ENCODE results near the gene SLX4IP.
"Not testable (repeated sequence)": the region's sequence is repeated elsewhere in the genome, so short reads cannot be mapped to it uniquely, and the experiment has no call there.

SLX4IP gene

DNA sequence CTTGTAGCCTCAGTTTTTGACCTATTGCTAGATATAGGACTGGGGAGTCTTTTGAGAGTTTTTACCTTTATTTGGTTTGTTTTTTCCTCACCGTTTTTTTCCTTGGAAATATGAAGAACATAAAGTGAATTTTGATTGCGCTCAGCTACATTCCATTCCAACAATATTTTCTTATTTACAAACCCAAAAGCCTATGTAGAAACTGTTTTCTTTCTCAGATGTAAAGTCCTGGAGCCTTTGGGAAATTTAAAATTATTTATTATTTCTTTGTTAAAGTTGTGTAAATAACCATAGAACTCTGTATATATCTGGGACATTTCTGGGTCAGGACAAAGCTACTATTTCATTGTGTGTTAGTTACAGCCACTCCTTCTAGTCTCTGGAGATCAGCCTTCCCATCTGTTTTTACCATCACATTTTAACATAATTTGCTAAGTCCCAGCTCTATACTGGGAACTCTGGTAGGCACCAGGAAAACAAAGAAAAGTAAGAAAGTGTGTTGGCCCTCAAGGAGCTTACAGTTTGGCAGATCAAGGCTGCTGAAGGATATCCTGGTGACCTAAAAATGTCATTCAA lies 169.8 kb downstream of the SLX4IP start:
- H3K9ac ChIP-seq (ENCODE audit: low read depth, low read length): peak overlapping the region; percentile 71
- no peaks in the 10 kb centered on the region for H3K9me3 ChIP-seq (replicated peaks; ENCODE audit: low read length)
- no peaks in the 10 kb centered on the region for H3K36me3 ChIP-seq (ENCODE audit: insufficient read depth, low read length)
- H3K4me1 ChIP-seq (ENCODE audit: control insufficient read depth, insufficient read depth, low read length): peaks cover 38% of the 10 kb centered on the region
- H3K27me3 ChIP-seq (ENCODE audit: control insufficient read depth, insufficient read depth, low read length): no peaks in the 10 kb centered on the region
- H3K4me2 ChIP-seq (ENCODE audit: low read length): peak overlapping the region; percentile 82
- H3K4me3 ChIP-seq (ENCODE audit: low read length): peak overlapping the region; percentile 14

DNA sequence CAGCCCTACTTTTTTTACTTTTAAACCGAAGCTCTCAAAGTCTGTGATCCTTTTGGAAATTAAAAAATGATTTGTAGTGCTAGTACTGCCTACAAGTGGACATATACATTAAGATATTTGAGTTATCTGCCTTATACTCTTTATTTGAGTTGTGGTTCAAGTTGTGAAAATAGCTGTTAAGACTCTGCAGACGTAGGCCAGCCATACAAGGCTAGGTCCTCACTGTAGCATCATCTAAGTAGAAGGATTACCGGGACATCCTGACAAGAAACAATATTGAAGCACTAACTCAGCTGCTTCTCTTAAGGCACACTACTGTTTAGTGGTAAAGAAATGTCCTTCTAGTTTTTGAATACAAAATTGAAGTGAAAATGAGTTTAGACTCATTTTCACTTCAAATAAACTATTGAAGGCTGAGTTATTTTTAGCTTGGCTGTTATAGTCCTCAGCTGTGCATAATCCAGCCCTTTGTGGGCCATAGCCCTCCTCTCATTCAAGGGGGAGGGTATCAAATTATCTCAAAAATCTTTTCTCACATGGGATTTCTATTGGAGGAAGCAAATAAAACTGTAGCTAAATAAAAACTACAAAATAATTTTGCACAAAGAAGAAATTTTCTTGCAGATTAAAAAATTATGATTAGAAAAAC lies 170.6 kb downstream of the SLX4IP start:
- Histone ChIP-seq H3K4me3 (ENCODE audit: low read length) (peak overlapping the region; percentile 14), H3K4me2 (ENCODE audit: low read length) (no peak overlapping the region), H3K36me3 (ENCODE audit: insufficient read depth, low read length) (no peaks in the 10 kb centered on the region), H3K27me3 (ENCODE audit: control insufficient read depth, insufficient read depth, low read length) (no peaks in the 10 kb centered on the region), H3K4me1 (ENCODE audit: control insufficient read depth, insufficient read depth, low read length) (peaks cover 45% of the 10 kb centered on the region), H3K9ac (ENCODE audit: low read depth, low read length) (peak overlapping the region; percentile 71), H3K9me3 (replicated peaks; ENCODE audit: low read length) (no peaks in the 10 kb centered on the region)

DNA sequence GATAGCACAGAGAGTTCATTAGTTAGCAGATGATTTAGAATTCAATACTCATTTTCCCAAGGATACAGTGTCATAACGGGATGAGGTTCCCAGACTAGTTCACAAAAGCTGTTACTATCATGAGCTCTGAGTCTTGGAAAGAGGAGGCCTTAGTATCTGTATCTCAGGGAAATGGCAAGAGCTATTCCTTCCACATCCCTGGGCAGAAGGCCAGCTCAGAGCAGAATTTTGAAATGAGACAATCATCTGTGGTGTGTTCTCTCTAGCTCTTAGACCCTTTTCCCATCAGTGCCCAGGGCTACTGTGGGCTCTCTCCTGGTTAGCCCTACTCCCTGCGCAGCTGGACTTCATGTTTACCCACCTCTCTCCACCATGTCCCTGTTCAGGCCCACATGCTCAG lies 174.2 kb downstream of the SLX4IP start:
- Histone ChIP-seq H3K9ac (ENCODE audit: low read depth, low read length) (peak overlapping the region; percentile 73), H3K4me2 (ENCODE audit: low read length) (peak overlapping the region; percentile 79), H3K36me3 (ENCODE audit: insufficient read depth, low read length) (no peaks in the 10 kb centered on the region), H3K4me1 (ENCODE audit: control insufficient read depth, insufficient read depth, low read length) (peaks cover 33% of the 10 kb centered on the region), H3K4me3 (ENCODE audit: low read length) (peak overlapping the region; percentile 51), H3K9me3 (replicated peaks; ENCODE audit: low read length) (no peaks in the 10 kb centered on the region), H3K27me3 (ENCODE audit: control insufficient read depth, insufficient read depth, low read length) (no peaks in the 10 kb centered on the region)

DNA sequence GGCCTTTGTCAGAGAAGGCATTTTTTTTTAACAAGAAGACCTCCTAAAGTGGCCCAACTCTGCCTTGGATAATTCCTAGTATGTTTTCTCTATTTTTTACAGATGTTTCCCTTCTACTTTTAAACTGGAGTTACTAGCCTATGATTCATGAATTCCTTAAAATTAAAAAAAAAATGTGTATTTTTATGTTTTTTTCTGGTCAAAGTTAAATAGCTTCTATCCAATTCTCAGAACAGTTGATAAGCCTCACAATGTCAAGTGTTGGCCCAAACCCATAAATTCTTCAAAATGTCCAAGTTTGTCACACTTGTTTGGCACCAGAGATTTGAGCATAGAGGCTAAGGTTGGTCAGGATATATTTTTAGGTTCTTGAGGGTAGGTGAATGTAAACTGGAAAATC lies 174.7 kb downstream of the SLX4IP start:
- Histone ChIP-seq H3K9ac (ENCODE audit: low read depth, low read length) (peak overlapping the region; percentile 73), H3K36me3 (ENCODE audit: insufficient read depth, low read length) (no peaks in the 10 kb centered on the region), H3K4me3 (ENCODE audit: low read length) (peak overlapping the region; percentile 51), H3K9me3 (replicated peaks; ENCODE audit: low read length) (no peaks in the 10 kb centered on the region), H3K4me1 (ENCODE audit: control insufficient read depth, insufficient read depth, low read length) (peaks cover 30% of the 10 kb centered on the region), H3K27me3 (ENCODE audit: control insufficient read depth, insufficient read depth, low read length) (no peaks in the 10 kb centered on the region), H3K4me2 (ENCODE audit: low read length) (peak overlapping the region; percentile 79)

DNA sequence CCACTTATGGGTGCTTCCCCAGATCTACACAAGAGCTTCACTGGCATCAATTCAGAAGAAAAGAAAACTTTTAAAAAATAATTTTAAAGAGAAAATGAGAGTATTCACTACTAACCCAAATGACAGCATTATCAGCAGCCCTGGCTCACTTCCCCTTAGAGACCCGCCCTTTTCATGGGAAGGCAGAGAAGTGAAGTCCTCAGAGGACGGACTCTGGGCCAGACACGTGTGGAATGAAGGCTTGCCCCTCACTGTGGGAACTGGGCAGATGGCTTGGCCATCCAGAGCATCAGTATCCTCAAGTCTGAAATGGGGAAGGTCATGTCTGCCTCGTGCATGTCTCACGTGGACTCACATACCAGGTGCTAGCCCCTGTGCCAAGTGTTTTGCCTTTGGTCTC lies 175.1 kb downstream of the SLX4IP start:
- Histone ChIP-seq H3K27me3 (ENCODE audit: control insufficient read depth, insufficient read depth, low read length) (no peaks in the 10 kb centered on the region), H3K9me3 (replicated peaks; ENCODE audit: low read length) (no peaks in the 10 kb centered on the region), H3K4me2 (ENCODE audit: low read length) (peak overlapping the region; percentile 79), H3K4me3 (ENCODE audit: low read length) (no peak overlapping the region), H3K4me1 (ENCODE audit: control insufficient read depth, insufficient read depth, low read length) (peaks cover 25% of the 10 kb centered on the region), H3K9ac (ENCODE audit: low read depth, low read length) (peak overlapping the region; percentile 49), H3K36me3 (ENCODE audit: insufficient read depth, low read length) (no peaks in the 10 kb centered on the region)

DNA sequence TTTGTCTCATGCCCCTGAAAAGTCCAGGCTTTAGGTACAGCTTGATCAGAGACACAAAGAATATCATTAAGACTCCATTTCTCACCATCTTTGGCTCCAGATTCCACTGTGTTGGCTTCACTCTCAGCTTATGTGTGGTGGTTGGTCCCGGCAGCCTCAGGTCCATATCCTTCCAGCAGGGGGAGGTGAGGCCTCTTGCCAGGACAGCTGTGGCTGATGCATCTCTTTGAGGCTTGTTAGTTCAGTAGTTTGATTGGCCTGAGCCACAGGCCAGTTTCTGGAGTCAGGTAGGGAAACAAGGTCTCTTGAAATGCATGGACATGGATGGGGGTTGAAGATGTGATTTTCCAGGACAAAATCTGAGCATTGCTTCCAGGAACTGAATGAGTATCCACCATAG lies 176.3 kb downstream of the SLX4IP start:
- no peaks in the 10 kb centered on the region for H3K27me3 ChIP-seq (ENCODE audit: control insufficient read depth, insufficient read depth, low read length)

DNA sequence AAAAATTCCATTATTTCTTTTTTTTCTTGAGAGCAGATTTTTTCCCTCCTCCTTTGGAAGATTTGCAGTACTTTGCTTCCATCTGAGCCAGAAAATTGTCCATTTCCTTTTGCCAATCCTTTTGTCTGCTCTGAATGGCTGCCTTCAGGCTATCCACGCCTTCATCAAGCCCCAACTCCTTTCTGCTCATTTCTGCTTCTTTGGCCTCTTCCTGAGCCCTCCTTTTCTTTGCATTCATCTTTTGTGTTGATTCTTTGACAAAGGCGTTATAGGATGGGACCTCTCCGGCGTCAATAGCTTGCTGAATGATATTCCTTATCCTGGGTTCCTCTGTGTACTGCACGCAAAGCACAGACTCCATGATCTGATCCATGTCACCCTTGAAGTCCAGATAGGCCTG lies 178.3 kb downstream of the SLX4IP start:
- H3K9me3 ChIP-seq (replicated peaks; ENCODE audit: low read length); H3K27me3 ChIP-seq (ENCODE audit: control insufficient read depth, insufficient read depth, low read length); H3K4me3 ChIP-seq (ENCODE audit: low read length); H3K36me3 ChIP-seq (ENCODE audit: insufficient read depth, low read length); H3K9ac ChIP-seq (ENCODE audit: low read depth, low read length); H3K4me2 ChIP-seq (ENCODE audit: low read length): not testable (repeated sequence)
- peaks cover 18% of the 10 kb centered on the region for H3K4me1 ChIP-seq (ENCODE audit: control insufficient read depth, insufficient read depth, low read length)

More for the DNA sequence above, 176.3 kb downstream of the SLX4IP start:
- no peak overlapping the region for H3K4me3 ChIP-seq (ENCODE audit: low read length)
- no peak overlapping the region for H3K9ac ChIP-seq (ENCODE audit: low read depth, low read length)
- H3K9me3 ChIP-seq (replicated peaks; ENCODE audit: low read length): no peaks in the 10 kb centered on the region
- H3K36me3 ChIP-seq (ENCODE audit: insufficient read depth, low read length): no peaks in the 10 kb centered on the region
- no peak overlapping the region for H3K4me2 ChIP-seq (ENCODE audit: low read length)
- H3K4me1 ChIP-seq (ENCODE audit: control insufficient read depth, insufficient read depth, low read length): peaks cover 18% of the 10 kb centered on the region

DNA sequence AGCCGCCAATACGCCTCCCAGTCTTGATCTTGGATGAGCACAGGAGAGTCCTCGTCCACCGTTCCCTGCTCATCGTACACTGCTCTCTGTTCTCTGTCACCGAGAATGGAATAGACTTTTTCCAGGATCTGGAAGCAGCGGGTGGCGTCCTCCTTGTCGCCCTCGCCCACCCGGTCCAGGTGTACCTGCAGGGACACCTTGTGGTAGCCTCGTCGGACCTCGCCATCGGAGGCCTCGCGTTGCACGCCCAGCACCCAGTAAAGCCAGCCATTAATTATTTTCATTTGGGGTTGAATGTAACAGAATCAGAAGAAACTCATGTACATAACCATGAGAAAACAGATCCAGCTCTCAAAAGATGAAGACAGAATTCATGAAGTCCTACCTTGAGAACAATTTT lies 178.8 kb downstream of the SLX4IP start:
- peaks cover 17% of the 10 kb centered on the region for H3K4me1 ChIP-seq (ENCODE audit: control insufficient read depth, insufficient read depth, low read length)
- H3K9me3 ChIP-seq (replicated peaks; ENCODE audit: low read length): no peaks in the 10 kb centered on the region

DNA sequence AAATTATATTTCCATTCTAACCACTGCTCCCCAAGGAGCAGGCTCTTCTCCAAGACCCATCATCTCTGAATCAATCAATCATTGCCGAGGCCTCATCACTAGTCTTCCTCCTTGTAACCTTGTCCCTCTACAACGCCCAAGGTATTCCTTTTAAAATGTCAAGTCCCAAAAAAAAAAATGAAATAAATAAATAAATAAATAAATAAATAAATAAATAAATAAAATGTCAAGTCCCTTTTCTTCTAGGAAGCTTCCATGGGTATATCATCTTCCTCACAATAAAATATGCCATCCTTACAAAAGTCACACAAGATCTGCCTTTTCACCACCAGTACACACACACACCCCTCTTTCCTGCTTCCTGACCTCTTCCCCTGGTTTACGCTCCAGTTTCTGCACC lies 181.1 kb downstream of the SLX4IP start:
- H3K9ac ChIP-seq (ENCODE audit: low read depth, low read length): no peak overlapping the region
- peaks cover 10% of the 10 kb centered on the region for H3K4me1 ChIP-seq (ENCODE audit: control insufficient read depth, insufficient read depth, low read length)

More for the DNA sequence above, 178.8 kb downstream of the SLX4IP start:
- Histone ChIP-seq H3K36me3 (ENCODE audit: insufficient read depth, low read length) (no peaks in the 10 kb centered on the region), H3K27me3 (ENCODE audit: control insufficient read depth, insufficient read depth, low read length) (no peaks in the 10 kb centered on the region), H3K4me3 (ENCODE audit: low read length) (no peak overlapping the region), H3K4me2 (ENCODE audit: low read length) (no peak overlapping the region), H3K9ac (ENCODE audit: low read depth, low read length) (no peak overlapping the region)

DNA sequence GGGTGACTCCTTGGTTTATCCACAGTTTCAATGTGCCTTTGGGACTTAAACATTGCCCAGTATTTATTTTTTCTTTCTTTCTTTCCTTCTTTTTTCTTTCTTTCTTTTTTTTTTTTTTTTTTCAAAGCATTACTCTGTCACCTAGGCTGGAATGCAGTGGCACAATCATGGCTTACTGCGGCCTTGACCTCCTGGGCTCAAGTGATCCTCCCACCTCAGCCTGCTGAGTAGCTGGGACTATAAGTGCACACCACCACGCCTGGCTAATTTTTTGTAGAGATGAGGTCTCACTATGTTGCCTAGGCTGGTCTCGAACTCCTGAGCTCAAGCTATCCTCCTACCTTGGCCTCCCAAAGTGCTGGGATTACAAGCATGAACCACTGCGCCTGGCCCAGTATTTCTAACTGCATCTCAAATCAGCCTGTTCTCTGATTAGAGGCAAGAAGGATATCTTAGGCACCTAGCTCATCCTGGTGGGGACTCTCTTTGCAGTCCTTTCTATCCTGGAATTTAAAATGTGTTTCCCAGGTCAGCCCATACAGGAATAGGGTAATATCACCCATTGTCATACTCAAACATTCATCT lies 182.5 kb downstream of the SLX4IP start:
- H3K27me3 ChIP-seq (ENCODE audit: control insufficient read depth, insufficient read depth, low read length); H3K36me3 ChIP-seq (ENCODE audit: insufficient read depth, low read length): not testable (repeated sequence)
- peaks cover 15% of the 10 kb centered on the region for H3K4me1 ChIP-seq (ENCODE audit: control insufficient read depth, insufficient read depth, low read length)

More for the DNA sequence above, 181.1 kb downstream of the SLX4IP start:
- H3K4me3 ChIP-seq (ENCODE audit: low read length): no peak overlapping the region
- no peaks in the 10 kb centered on the region for H3K27me3 ChIP-seq (ENCODE audit: control insufficient read depth, insufficient read depth, low read length)
- no peaks in the 10 kb centered on the region for H3K36me3 ChIP-seq (ENCODE audit: insufficient read depth, low read length)
- no peaks in the 10 kb centered on the region for H3K9me3 ChIP-seq (replicated peaks; ENCODE audit: low read length)
- H3K4me2 ChIP-seq (ENCODE audit: low read length): no peak overlapping the region

DNA sequence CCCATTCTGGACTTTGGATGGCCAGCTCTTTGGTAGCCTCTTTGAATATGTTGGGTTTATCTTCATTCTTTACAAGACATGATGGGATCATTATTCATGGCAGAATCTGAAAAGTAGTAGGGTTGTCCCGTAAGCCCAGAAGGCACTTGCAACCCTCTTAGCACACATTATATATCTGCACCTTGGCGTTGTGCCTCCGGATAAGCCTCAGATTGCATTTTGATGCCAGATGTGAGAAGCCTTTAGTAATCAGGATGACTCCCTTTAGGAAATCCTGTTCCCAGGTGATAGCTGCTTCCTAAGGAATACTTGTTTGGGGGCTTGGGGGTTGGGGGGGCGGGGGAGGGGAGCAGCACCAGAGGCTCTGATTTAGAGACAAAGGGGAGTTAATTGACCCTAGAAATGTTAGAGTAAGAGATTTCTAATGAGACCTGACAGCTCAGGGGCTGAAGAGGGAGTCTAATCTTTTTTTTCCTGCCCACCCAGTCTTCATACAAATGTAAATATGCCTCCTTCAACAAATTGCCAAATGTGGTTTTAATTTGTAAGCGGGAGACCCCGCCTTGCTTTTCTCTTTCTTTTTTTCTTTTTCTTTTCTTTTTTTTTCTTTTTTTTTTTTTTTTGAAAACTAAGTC lies 183.6 kb downstream of the SLX4IP start:
- Histone ChIP-seq H3K4me3 (ENCODE audit: low read length) (no peak overlapping the region), H3K36me3 (ENCODE audit: insufficient read depth, low read length) (no peaks in the 10 kb centered on the region), H3K9me3 (replicated peaks; ENCODE audit: low read length) (no peaks in the 10 kb centered on the region), H3K4me2 (ENCODE audit: low read length) (no peak overlapping the region), H3K27me3 (ENCODE audit: control insufficient read depth, insufficient read depth, low read length) (no peaks in the 10 kb centered on the region), H3K4me1 (ENCODE audit: control insufficient read depth, insufficient read depth, low read length) (peaks cover 21% of the 10 kb centered on the region), H3K9ac (ENCODE audit: low read depth, low read length) (no peak overlapping the region)

More for the DNA sequence above, 182.5 kb downstream of the SLX4IP start:
- not testable (repeated sequence) for H3K4me3 ChIP-seq (ENCODE audit: low read length); H3K9me3 ChIP-seq (replicated peaks; ENCODE audit: low read length); H3K9ac ChIP-seq (ENCODE audit: low read depth, low read length); H3K4me2 ChIP-seq (ENCODE audit: low read length)

Data from skeletal muscle satellite cell (primary cell).